H1 (cell line): ENCODE measurements around the gene PTPMT1. TPM values are rescaled to one million over a fixed set of nuclear protein-coding genes. Genes with fewer than 3 reads are reported as not detected.

Experiments
- PHF8 ChIP-seq: fragments of 200-600 bp; sonication (generic); conservative IDR thresholded peaks from 2 replicates; pipeline ENCODE4 v1.7.1; 2012; ENCODE audit warnings: low read depth, mild to moderate bottlenecking, inconsistent platforms, low read length, moderate library complexity
- TBP ChIP-seq: IDR thresholded peaks from 2 replicates; pipeline ENCODE4 v1.6.1; 2011; ENCODE audit warnings: low read depth, low read length, improper control_type of control experiment
- YY1 ChIP-seq: IDR thresholded peaks from 2 replicates; pipeline ENCODE4 v1.6.1; 2011; ENCODE audit warnings: low read depth, mild to moderate bottlenecking, low read length
- polyA plus RNA-seq, 7 experiments: library from polyadenylated mRNA; depleted of rRNA in 3 of 7; stranded (reverse) in 5 of 7; unstranded in 2 of 7; fragments of >200 nt in 5 of 7; fragments of 200-250 nt in 2 of 7; gene quantifications; 1 replicate in 5 of 7; 2 replicates in 1 of 7; 4 replicates in 1 of 7; pipeline versions ENCODE4 v1.2.1 to v1.2.3, GENCODE V29; 2011 to 2013; ENCODE audit warnings: missing spikeins in 2 of 7, mixed read lengths in 2 of 7
- total RNA-seq: library from RNA; stranded (reverse); fragmentation: NEBNext Ultra II Directional; extraction: Animal tissue kit (Norgen Biotek cat#: 25700); gene quantifications from 2 replicates; pipeline ENCODE4 v1.2.1, GENCODE V29; 2021

PTPMT1 gene
- total and polyA plus RNA-seq, 2 of the 8 experiments (the other 6 are each of a cell fraction or from before 2014, with no cell fraction given), result 44.8 to 105 TPM

DNA sequence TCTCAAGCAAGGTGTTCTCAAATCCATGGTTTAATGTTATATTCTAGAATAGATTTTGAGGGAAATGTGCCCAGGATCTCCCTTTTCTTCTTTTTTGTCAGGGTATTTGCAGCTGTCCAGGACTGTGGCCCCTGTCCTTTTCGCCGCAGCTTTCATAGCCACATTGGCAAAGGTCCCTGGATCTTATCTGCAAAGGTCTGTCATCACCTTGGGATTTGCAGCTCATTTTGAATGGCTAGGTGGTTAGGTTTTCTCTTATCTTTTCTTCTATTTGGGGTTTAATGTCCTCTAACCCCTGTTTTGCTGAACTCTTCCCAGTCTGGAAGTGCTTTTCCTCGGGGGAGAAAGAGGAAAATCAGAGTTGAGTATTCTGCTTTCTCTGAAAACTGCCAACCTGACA lies 40.5 kb downstream of the PTPMT1 start (continued):
- no peak for TF ChIP-seq YY1
- no peak for TF ChIP-seq PHF8
- TF ChIP-seq TBP, result no peak
